Mammary epithelial cell (primary cell): ENCODE results near the gene FDX1.

Source experiments
- CTCF ChIP-seq, 2 donors: IDR thresholded peaks in 1 of 2; conservative IDR thresholded peaks in 1 of 2; 2 replicates each; pipeline ENCODE4 v1.5.1; 2011 to 2012; ENCODE audit warnings: inconsistent platforms in 2 of 2, low read length in 2 of 2, mild to moderate bottlenecking in 2 of 2, control low read depth in 1 of 2, low read depth in 1 of 2; ENCODE audit not compliant: insufficient read depth in 1 of 2; ENCODE audit errors: extremely low read depth in 1 of 2
- EZH2 ChIP-seq: IDR thresholded peaks from 2 replicates; pipeline ENCODE4 v1.6.1; 2012; ENCODE audit warnings: low read length, inconsistent platforms, borderline replicate concordance

GRCh38 chr11:110429731-110430266 is at the start of gene FDX1:
- peak; percentile 20 to 44 for TF ChIP-seq CTCF (conservative IDR thresholded peaks at IDR 0.05 in 1 of 2, IDR thresholded peaks at IDR 0.05 in 1 of 2; ENCODE audit: extremely low read depth in 1 of 2, insufficient read depth in 1 of 2, low read depth in 1 of 2, low read length in 2 of 2)
- no peak for TF ChIP-seq EZH2
